Fibroblast of villous mesenchyme (primary cell): ENCODE data around the gene MACROD2. TPM values are rescaled to one million over a fixed set of nuclear protein-coding genes. Genes with fewer than 3 reads are reported as not detected.

ENCODE experiments used
- DNase-seq: peaks from one replicate; pipeline ENCODE4 v3.0.0-alpha.2; 2010; ENCODE audit warnings: low read depth
- H3K4me3 ChIP-seq: 2 replicates; pipeline ENCODE4 v1.5.1; 2011; ENCODE audit warnings: low read depth, mild to moderate bottlenecking, low read length
- total RNA-seq: library from RNA; depleted of rRNA; stranded (reverse); fragments of >200 nt; gene quantifications from 2 replicates; pipeline ENCODE4 v1.2.3, GENCODE V29; 2012
- TF ChIP-seq, protein P1 (sequence below): IDR thresholded peaks from 2 replicates; pipeline ENCODE4 v1.5.1; 2012; ENCODE audit warnings: low read depth, mild to moderate bottlenecking, low read length; ENCODE audit not compliant: insufficient read depth

MACROD2 gene
- total RNA-seq, 1 donor: 1.7 TPM

DNA sequence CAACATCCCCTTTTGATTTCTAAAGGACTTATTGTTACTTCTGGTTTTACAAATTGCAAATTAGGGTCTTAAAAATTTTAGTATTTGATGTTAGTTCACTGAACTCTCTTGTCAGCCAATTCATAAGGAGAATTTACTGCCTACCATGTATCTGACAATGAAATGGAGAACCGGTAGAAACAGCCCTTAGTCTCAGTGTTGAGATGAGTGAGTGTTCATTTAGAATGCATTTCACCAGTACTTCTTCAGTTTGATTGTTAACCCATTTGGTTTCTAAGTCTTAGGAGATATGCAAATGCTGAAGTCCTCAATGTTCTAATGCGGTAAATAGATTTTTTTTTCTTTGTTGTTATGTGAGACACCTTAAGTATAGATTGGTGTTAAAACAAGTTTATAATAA, 958.4 kb downstream of the MACROD2 start:
- DNase-seq: no peak
- H3K4me3 ChIP-seq: no peak overlapping the region
- TF ChIP-seq, protein P1, sequence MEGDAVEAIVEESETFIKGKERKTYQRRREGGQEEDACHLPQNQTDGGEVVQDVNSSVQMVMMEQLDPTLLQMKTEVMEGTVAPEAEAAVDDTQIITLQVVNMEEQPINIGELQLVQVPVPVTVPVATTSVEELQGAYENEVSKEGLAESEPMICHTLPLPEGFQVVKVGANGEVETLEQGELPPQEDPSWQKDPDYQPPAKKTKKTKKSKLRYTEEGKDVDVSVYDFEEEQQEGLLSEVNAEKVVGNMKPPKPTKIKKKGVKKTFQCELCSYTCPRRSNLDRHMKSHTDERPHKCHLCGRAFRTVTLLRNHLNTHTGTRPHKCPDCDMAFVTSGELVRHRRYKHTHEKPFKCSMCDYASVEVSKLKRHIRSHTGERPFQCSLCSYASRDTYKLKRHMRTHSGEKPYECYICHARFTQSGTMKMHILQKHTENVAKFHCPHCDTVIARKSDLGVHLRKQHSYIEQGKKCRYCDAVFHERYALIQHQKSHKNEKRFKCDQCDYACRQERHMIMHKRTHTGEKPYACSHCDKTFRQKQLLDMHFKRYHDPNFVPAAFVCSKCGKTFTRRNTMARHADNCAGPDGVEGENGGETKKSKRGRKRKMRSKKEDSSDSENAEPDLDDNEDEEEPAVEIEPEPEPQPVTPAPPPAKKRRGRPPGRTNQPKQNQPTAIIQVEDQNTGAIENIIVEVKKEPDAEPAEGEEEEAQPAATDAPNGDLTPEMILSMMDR: no peak

DNA sequence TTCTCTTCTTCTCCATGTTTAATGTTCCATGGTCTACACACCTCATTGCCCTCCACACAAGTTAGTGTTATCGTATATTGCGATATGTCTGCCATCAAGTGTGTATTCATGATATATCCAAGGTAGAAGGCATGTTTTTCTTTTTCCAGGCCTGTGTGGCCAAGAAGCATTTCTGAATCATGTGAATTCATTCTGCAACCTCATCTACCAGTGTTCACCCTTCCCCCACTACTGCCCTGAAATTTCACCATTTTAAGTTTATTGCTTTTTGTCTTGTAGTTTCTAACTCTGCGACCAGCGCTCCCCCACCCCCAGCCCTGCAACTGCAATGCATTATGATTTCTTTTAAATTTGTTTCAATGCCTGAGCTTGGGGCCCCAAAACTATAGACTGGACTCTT, 960.1 kb downstream of the MACROD2 start:
- no peak for DNase-seq
- no peak overlapping the region for H3K4me3 ChIP-seq
- TF ChIP-seq, protein P1: no peak

DNA sequence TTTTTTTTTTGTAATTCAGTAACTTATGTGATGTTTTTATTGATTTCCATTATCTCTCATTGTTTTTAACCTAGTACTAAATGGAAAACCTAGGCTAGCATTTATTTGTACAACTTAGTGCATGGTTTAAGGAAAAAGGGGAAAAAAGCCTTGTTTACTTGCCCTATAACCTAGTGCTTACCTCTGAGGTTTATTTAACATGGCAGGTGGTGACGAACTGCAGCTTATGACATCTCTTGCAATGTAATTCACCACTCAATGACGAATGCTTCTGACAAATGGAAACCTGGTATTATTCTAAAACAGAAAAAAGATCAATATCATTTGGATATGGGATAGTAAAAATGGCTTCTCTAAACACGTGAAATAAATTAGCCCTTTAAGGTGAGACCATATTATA, 960.7 kb downstream of the MACROD2 start:
- TF ChIP-seq, protein P1: no peak
- no peak for DNase-seq
- H3K4me3 ChIP-seq: no peak overlapping the region

DNA sequence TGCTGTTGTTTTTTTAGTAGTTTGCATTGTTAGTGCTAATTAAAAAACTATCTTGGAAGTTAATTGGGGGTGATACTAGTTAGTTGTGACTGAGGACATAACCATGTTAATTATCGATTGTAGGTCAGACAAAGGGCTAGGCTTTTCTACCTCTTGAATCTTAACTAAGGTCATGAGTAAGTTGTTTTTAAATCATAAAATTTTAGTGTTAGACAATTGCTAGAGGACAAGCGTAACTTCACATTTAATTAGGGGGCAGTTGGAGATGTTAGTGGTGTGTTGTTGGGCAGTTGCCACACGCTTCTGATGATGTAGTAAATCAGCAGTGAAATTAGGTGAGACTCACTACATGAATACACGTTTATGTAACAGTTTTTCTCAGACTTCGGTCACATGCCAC, 961.2 kb downstream of the MACROD2 start:
- DNase-seq: no peak
- no peak overlapping the region for H3K4me3 ChIP-seq
- TF ChIP-seq, protein P1: no peak

DNA sequence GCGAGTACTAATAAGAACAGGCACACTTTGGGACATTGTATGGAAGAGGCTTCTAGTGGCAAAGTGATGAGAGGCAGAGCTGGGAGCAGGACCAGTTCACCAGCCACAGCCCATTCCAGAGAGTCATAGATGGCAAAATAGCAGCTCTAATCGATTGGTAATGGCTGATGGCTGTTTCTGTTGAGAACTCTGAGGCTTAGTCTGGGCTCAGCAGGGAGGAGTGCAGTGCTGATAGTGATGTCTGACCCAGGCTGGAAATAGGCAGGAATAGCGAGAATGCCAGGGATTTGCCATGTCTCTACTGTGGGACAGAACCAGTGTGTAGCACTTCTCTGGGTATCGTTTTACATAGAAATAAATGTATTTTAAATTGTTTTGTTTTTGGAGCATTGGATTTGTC, 962.1 kb downstream of the MACROD2 start:
- TF ChIP-seq, protein P1: no peak
- DNase-seq: no peak

DNA sequence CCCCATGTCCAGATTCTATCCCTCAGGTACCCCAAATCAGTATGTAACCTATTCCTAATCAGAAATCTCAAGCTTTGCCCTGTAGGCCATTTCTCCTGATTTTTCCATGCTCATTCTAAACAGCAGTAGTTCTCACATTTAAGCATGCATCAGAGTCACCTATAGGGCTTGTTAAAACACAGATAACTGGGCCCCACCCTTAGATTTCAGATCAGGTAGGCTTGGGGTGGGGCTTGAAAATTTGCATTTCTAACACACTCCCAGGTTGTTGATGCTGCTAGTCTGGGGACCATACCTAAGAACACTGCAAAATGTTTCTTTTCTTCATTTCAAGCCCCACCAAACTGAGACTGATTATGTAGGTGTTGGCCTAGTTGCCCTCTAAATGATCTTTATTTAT, 963.3 kb downstream of the MACROD2 start:
- TF ChIP-seq, protein P1: no peak
- no peak for DNase-seq
- H3K4me3 ChIP-seq: no peak overlapping the region

More for the DNA sequence above, 962.1 kb downstream of the MACROD2 start:
- no peak overlapping the region for H3K4me3 ChIP-seq
